Retinal pigment epithelial cell (primary cell): ENCODE measurements around the gene UPF1.

ENCODE experiments used
- DNase-seq: peaks from one replicate; pipeline ENCODE4 v3.0.0-alpha.2; 2010; ENCODE audit warnings: low read depth
- H3K4me3 ChIP-seq: 2 replicates; pipeline ENCODE4 v1.5.1; 2011; ENCODE audit warnings: mild to moderate bottlenecking, low read length, control low read depth, moderate library complexity
- TF ChIP-seq, protein P1 (sequence below): conservative IDR thresholded peaks from 2 replicates; pipeline ENCODE4 v1.5.1; 2011; ENCODE audit warnings: low read depth, low read length, control low read depth, inconsistent platforms

Gene UPF1

DNA sequence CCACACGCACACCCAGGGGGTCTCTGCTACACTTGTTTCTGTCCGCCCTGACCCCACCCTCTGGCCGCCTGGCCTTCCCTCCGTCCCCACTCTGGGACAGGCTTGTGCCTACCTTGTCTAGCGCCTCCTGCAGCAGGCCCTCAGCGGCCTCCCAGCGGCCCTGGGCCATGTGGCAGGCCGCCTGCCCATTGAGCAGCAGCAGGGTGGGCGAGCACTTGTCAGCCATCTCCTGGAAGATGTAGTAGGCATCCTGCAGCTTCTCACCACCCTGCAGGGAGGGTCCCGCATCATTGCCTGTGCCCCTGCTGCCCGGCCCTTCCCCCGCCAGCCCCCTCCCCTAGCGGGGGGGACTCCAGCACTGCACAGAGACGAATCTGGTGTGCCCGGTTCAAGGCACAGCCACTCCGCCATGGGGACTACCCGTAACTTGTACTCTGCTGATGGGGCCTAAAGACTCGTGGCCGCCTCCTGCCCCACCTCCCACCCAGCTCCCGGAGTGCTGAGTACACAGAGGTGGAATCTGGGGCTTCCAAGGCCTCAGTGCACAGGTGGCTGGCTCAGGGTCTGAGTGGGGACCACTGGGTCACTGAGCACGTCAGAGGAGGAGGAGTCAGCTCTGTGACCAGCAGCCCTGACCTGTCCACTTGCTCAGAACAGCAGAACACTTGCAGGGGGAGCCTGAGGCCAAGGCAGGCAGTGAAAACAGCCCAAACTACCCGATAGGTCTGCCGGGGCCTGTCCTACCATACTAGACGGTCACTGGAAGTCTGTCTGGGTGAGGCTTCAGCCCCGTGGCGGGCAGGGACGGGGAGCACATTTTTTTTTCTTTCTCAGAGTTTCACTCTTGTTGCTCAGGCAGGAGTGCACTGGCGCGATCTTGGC is 71.6 kb downstream of the UPF1 start:
- no peak for DNase-seq
- TF ChIP-seq, protein P1, sequence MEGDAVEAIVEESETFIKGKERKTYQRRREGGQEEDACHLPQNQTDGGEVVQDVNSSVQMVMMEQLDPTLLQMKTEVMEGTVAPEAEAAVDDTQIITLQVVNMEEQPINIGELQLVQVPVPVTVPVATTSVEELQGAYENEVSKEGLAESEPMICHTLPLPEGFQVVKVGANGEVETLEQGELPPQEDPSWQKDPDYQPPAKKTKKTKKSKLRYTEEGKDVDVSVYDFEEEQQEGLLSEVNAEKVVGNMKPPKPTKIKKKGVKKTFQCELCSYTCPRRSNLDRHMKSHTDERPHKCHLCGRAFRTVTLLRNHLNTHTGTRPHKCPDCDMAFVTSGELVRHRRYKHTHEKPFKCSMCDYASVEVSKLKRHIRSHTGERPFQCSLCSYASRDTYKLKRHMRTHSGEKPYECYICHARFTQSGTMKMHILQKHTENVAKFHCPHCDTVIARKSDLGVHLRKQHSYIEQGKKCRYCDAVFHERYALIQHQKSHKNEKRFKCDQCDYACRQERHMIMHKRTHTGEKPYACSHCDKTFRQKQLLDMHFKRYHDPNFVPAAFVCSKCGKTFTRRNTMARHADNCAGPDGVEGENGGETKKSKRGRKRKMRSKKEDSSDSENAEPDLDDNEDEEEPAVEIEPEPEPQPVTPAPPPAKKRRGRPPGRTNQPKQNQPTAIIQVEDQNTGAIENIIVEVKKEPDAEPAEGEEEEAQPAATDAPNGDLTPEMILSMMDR, result no peak
- no peak overlapping the region for H3K4me3 ChIP-seq

DNA sequence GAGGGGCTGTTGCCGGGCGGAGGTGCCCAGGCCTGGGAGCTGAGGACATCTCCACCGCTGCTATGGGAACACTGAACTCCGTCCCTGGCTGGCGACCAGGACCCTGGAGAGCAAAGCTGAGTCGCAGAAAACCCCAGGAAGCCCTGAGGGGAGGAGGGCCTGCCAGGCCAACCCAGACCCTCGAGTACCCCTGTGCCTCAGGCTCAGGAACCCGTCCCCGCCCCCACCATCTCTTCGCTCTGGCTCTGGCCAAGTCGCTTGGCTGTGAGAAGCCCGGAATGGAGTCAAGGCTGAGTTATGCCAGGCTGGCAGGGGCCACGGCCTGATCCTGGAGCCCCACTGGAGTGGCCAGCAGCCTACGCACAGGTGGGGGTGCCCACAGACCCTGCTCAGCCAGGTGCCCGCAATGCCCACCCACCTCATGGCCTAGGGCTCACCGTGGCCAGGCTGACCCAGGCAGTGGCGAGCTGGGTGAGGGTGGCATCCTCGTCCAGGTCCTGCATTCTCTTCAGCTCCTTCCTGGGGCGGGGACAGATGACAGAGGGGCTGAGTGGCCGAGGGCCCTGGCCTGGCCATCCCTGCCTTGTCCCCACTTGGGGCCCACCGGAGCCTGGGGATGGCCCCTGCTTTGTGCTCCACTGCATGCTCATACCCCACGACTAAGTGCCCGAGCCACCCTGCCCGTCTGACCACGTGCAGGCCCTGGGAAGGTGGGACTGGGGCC is 72.7 kb downstream of the UPF1 start:
- DNase-seq, result no peak

GRCh38 chr19:18905058-18905456 is 73.3 kb downstream of the UPF1 start:
- TF ChIP-seq, protein P1, result no peak
- DNase-seq, result no peak
- no peak overlapping the region for H3K4me3 ChIP-seq

More for the DNA sequence above, 72.7 kb downstream of the UPF1 start:
- no peak overlapping the region for H3K4me3 ChIP-seq
- TF ChIP-seq, protein P1, result no peak

DNA sequence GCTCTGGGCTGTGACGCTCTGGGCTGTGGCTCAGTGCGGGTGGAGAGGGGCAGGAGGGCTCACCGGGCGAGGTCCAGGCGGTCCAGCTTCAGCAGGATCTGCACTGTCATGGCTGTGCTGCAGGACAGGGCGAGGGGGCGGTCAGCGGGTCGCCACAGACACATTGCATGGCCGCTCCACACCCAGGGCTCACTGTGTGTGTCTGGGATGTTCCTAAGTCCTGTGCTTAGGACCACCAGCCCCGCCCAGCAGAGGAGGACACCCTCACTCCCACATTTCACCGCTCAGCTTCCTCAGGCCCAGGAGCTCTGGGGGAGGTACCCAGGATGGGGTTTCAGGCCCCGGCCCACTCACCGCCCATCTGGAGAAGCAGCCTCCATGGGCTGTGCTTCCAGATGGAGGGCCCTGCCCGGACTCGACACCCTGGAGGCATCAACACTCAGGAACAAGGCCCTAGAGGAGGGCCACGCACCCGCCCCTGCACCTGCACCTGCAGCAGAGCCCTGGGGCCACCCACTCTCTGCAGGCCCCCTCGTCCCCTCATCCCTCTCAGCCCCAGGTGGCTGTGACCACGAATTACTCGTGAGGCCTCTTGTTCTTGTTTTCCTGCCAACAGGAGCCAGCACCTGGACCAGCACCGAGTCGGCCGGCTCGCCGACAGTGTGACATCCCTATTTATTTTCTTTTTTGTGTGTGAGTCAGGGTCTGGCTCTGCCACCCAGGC is 73.9 kb downstream of the UPF1 start:
- H3K4me3 ChIP-seq, result no peak overlapping the region
- TF ChIP-seq, protein P1, result no peak
- DNase-seq, result no peak

DNA sequence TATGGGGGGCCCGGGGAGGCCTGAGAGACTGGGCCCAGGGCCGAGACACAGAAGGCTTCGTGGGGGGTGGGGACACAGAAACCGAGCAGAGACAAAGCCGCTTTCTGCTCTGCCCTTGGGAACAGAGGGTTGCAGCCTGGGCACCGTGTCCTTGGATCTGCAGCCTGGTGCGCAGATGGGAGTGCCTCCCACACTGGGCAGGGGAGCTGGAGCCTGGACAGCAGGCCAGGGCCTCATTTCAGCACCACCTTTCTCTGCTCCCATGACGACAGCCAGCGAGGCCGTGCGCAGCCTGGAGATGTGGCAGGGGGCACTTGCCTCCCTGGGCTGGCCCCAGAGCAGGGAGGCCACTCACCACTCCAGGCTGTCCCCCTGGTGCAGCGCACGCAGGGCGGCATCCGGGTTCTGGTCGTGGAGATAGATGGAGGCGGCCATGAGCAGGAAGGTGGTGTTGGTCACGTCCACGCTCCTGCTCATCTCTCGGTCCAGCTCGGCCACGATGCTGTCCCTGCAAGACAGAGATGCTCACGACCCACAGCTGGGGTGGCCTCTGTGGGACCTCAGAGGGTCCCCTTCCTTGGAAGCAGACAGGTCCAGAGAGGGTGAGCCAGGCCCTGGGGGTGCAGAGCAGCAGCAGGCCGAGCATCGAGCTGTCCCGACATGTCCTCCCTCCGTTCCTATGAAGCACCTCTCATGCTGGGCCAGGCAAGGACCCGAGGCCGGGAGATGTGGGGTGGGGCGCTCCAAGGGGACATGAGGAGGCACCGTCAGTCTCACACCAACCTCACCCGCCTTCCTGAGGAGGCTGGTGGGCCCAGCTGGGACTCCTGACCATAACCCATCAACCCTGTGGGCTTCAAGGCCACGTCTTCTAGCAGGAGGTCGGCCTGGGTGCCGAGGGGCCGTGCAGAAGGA is 75.1 kb downstream of the UPF1 start:
- no peak overlapping the region for H3K4me3 ChIP-seq
- no peak for DNase-seq
- TF ChIP-seq, protein P1, result no peak

DNA sequence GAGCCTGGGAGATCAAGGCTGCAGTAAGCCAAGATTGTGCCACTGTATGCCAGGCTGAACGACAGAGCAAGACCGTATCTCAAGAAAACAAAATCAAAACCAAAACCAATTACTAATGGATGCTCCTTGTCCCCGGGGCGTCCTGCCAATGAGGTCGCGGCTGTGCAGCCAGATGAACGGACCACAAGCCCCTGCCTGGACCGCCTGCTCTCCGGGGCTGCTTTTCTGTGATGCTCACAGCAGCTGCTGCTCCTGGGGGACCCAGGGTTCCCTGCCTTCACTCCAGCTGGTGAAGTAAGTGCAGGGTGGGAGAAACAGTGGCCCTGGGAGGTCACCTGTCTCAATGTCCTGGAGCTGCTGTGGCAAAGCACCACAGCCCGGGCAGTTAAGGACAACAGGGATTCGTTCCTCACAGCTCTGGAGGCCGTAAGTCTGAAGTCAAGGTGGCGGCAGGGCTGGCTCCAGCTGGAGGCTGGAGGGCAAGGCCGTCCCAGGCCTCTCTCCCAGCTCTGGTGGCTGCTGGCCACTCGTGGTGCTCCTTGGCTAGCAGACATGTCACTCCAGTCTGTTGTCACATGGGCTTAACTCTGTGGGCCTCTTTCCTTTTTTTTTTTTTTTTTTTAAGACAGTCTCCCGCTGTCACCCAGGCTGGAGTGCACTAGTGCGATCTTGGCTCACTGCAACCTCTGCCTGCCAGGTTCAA is 77.3 kb downstream of the UPF1 start:
- DNase-seq, result no peak
- H3K4me3 ChIP-seq, result no peak overlapping the region
- TF ChIP-seq, protein P1, result no peak
